Cardiac fibroblast (primary cell): ENCODE results near the gene PUS1.

Experiments
- DNase-seq, 2 donors: peaks; one replicate each; pipeline versions ENCODE4 v3.0.0 to v3.0.0-alpha.2; 2010; ENCODE audit warnings: low read depth in 2 of 2
- H3K4me3 ChIP-seq, 2 donors: replicated peaks in 1 of 2; 1 replicate in 1 of 2; 2 replicates in 1 of 2; pipeline ENCODE4 v1.5.1; 2011; ENCODE audit warnings: low read depth in 2 of 2, low read length in 2 of 2, mild to moderate bottlenecking in 2 of 2, moderate library complexity in 1 of 2
- CTCF ChIP-seq: IDR thresholded peaks from one replicate; pipeline ENCODE4 v1.5.1; 2011; ENCODE audit warnings: low read depth, mild to moderate bottlenecking, low read length, inconsistent platforms

PUS1 gene

GRCh38 chr12:131893605-131894312 is 35.3 kb upstream of the PUS1 start:
- DNase-seq: peak in 1 of 2 donors; percentile 20
- TF ChIP-seq CTCF: no peak
- H3K4me3 ChIP-seq: peak overlapping the region in 1 of 2 donors; percentile 10

DNA sequence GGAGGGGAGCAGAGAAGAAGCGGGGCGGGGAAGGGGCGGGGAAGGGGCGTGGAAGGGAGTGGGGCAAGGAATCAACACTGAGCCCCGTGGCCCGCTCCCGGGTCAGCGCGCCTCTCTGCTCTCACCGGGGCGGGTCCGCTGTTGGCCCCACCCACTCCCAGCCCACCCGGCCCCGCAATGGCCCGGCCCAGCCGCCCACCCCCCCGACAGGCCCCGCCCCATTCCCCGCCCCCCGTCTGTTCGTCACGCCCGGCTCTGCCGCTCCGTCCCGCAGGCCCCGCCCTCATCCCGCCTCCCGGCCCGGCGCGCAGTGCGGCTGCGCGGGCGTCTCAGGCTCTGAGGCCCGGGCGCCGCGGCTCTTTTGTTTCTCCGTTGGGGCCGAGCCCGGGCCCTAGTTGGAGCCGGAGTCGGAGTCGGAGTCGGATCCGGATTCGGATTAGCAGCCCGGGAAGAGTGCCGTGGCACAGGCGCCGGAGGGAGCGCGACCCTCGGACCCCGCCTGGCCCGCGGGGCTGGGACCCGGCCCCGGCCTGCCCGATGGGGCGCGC is 34.7 kb upstream of the PUS1 start, which contains the start of gene ULK1:
ULK1 (plus strand) TSS at position 310 of the 548 bp plus-strand sequence. CDS start 380 bp downstream, outside the sequence.
- no peak for TF ChIP-seq CTCF
- peak within 1 kb of the TSS; percentile 66 for H3K4me3 ChIP-seq
- peak; percentile 84 to 93 for DNase-seq

GRCh38 chr12:131894981-131895639 is 34.0 kb upstream of the PUS1 start:
- TF ChIP-seq CTCF: no peak
- DNase-seq: peak in 1 of 2 donors; percentile 12
- H3K4me3 ChIP-seq: peak overlapping the region; percentile 66

GRCh38 chr12:131895640-131896079 is 33.4 kb upstream of the PUS1 start:
- no peak for TF ChIP-seq CTCF
- no peak for DNase-seq
- H3K4me3 ChIP-seq: peak overlapping the region; percentile 66

- no peak for TF ChIP-seq CTCF
- DNase-seq: peak; percentile 88 to 91
- H3K4me3 ChIP-seq: peak overlapping the region; percentile 66
These were observed 32.8 kb upstream of the PUS1 start for GRCh38 chr12:131896080-131896810.

DNA sequence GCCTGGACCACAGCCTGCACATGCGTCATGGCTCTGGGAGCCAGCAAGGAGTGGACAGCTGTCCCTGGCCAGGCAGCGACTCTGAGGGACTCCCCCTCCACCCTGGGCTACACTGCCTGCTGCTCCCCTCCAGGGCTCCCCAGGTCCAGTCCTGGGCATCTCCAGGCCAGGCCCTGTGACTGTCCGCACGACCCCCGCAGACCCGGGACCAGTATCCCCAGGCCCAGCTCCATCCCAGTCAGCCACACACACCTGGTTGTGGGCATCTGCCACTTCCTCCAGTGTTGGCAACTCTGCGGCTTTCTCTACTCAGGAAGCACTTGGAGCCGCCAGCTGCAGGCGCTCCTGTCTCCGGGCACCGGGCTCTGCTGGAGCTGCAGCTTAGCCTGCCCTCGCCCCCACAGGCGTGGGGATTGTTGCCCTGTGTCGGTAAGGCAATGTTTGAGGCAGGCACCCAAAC is 32.2 kb upstream of the PUS1 start:
- no peak for DNase-seq

More for the DNA sequence above, 32.2 kb upstream of the PUS1 start:
- no peak for TF ChIP-seq CTCF
- peak overlapping the region; percentile 66 for H3K4me3 ChIP-seq
